VCaP (cell line): ENCODE data around the gene B4GALT2.

ENCODE experiments used
- H3K27ac ChIP-seq: fragments of 450-650 bp; 2 replicates; pipeline ENCODE4 v1.5.1; 2017
- TF ChIP-seq, protein P1 (sequence below): fragments of 450-650 bp; conservative IDR thresholded peaks from 2 replicates; pipeline ENCODE4 v1.5.1; 2017; ENCODE audit warnings: mild to moderate bottlenecking, moderate library complexity

Gene B4GALT2

GRCh38 chr1:44016041-44016889 lies 37.3 kb downstream of the B4GALT2 start:
- TF ChIP-seq, protein P1, sequence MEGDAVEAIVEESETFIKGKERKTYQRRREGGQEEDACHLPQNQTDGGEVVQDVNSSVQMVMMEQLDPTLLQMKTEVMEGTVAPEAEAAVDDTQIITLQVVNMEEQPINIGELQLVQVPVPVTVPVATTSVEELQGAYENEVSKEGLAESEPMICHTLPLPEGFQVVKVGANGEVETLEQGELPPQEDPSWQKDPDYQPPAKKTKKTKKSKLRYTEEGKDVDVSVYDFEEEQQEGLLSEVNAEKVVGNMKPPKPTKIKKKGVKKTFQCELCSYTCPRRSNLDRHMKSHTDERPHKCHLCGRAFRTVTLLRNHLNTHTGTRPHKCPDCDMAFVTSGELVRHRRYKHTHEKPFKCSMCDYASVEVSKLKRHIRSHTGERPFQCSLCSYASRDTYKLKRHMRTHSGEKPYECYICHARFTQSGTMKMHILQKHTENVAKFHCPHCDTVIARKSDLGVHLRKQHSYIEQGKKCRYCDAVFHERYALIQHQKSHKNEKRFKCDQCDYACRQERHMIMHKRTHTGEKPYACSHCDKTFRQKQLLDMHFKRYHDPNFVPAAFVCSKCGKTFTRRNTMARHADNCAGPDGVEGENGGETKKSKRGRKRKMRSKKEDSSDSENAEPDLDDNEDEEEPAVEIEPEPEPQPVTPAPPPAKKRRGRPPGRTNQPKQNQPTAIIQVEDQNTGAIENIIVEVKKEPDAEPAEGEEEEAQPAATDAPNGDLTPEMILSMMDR = no peak

GRCh38 chr1:44016890-44017400 lies 37.9 kb downstream of the B4GALT2 start:
- TF ChIP-seq, protein P1 = no peak

More at GRCh38 chr1:44016041-44016889, 37.3 kb downstream of the B4GALT2 start:
- no peak overlapping the region for H3K27ac ChIP-seq

DNA sequence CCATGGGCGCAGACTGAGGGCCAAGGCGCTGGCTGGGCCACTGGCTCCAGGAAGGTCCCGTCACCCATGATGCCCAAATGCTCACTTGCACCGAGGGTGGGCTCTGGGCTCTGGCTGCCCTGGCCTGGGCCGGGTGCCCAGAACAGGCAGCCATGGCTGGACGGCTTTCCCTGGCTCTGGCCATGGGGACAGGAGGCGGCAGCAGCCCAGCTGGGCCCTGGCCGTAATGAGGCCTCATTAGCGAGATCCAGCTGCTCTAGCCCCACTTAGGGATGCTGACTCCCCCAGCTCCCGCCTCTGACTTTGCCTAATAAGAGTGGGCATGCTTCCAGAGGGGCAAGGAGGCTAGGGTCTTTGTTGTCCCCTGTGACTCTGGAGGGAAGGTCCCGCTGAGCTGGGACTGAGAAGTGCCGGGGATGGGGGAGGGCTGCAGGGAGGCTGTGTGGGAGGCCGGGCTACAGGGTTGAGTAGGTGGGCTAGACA lies 40.5 kb downstream of the B4GALT2 start:
- TF ChIP-seq, protein P1 = no peak
- H3K27ac ChIP-seq = no peak overlapping the region

More at GRCh38 chr1:44016890-44017400, 37.9 kb downstream of the B4GALT2 start:
- no peak overlapping the region for H3K27ac ChIP-seq

- no peak overlapping the region for H3K27ac ChIP-seq
- TF ChIP-seq, protein P1 = no peak
Measured at GRCh38 chr1:44020464-44020863, 41.5 kb downstream of the B4GALT2 start.

- H3K27ac ChIP-seq = no peak overlapping the region
- TF ChIP-seq, protein P1 = no peak
Measured at GRCh38 chr1:44021156-44021555, 42.1 kb downstream of the B4GALT2 start.

GRCh38 chr1:44021581-44022321 lies 42.7 kb downstream of the B4GALT2 start:
- TF ChIP-seq, protein P1 = no peak
- H3K27ac ChIP-seq = no peak overlapping the region
